HEK293T (cell line): ENCODE data around the gene PRDM16.

Source experiments
- BHLHE40 ChIP-seq: fragments of 450-650 bp; IDR thresholded peaks from 2 replicates; pipeline ENCODE4 v1.6.1; 2016; ENCODE audit warnings: mild to moderate bottlenecking, moderate library complexity, borderline replicate concordance
- FOXM1 ChIP-seq: fragments of 450-650 bp; IDR thresholded peaks from 2 replicates; pipeline ENCODE4 v1.6.1; 2017; ENCODE audit warnings: mild to moderate bottlenecking, borderline replicate concordance
- SP1 ChIP-seq: fragments of 450-650 bp; IDR thresholded peaks from 2 replicates; pipeline ENCODE4 v1.6.1; 2017
- SUZ12 ChIP-seq: fragments of 450-650 bp; IDR thresholded peaks from 2 replicates; pipeline ENCODE4 v1.6.1; 2016; ENCODE audit warnings: mild to moderate bottlenecking

- no peak for TF ChIP-seq BHLHE40
- no peak for TF ChIP-seq FOXM1
- TF ChIP-seq SP1 = no peak
- TF ChIP-seq SUZ12 = no peak
Observed at GRCh38 chr1:3393987-3394920, 325.3 kb downstream of the PRDM16 start.
